Left hindlimb (tissue), 1 donor: Measurements from ENCODE around the gene BCAN.

Experiments
- DNase-seq: peaks from one replicate; pipeline ENCODE4 v3.0.0-alpha.2; 2018

Gene BCAN

DNA sequence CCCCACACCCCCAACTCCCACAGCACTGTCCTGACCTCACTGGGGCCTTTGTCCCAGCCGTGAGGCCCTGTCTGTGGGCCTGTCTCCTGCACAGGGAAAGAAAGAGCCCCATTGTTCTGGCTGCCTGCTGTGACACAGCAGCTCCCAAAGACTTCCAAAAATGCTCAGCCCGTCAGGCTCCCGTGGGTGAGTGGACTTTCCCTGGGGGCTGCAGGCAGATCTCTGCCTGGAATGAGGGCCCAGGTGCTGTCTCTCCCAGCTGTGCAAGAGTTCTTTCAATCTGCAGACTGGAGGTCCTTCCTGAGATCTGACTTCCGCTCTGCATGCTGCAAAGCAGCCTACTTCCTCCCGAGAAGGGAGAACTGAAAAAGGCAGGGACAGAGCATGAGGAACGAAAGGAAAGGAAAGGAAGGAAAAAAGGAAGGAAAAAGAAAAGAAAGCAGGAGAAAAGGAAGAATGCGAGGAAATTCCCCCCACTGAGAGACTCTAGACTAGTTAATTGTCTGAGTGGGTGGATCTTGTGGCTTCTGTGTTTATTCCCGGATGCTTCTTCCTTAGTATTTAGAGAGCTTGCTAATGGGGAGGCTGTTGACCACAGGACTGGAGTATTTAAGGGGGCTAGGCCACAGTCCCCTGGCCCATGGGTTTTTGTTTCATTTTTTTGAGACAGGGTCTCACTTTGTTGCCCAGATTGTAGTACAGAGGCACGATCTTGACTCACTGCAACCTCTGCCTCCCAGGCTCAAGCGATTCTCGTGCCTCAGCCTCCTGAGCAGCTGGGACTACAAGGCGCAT, 20.3 kb downstream of the BCAN start:
- no peak for DNase-seq

- DNase-seq, result no peak
These were observed 20.8 kb downstream of the BCAN start for GRCh38 chr1:156662800-156663055.

GRCh38 chr1:156663178-156663577, 21.3 kb downstream of the BCAN start:
- peak; percentile 82 for DNase-seq

DNA sequence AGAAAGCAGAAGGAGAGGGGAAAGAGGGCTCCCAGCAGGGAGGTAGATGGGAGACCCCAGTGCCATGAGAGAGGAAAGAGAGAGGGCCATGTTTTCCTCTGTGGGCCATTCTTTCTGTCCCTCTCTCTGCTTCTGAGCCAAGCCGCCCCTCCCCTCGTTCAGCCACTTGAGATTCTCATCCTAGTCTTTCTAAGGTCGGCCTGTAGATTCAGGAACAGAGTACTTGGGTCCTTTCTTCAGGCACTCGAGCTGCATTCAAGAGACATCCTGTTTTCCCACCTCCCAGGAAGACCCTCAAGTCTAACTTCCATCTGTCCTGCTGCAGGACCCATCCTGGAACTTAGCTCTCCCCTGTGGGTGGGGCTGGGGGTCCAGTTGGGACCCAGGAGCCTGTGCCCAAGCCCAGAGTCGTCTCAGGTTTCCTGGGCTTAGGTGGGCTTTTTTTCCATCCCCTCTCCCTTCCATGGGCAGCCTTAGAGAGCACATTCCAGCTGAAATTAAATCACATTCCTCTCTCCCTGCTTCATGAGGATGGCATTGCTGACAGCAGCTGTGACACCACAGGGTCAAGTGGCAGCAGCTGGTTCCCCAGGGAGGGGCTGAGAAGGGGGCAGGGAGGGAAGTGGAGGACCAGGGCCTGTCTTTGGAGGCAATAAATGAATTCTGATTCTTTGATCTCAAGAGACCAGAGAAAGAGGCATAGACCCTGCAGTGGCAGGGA, 22.3 kb downstream of the BCAN start:
- DNase-seq, result no peak

DNA sequence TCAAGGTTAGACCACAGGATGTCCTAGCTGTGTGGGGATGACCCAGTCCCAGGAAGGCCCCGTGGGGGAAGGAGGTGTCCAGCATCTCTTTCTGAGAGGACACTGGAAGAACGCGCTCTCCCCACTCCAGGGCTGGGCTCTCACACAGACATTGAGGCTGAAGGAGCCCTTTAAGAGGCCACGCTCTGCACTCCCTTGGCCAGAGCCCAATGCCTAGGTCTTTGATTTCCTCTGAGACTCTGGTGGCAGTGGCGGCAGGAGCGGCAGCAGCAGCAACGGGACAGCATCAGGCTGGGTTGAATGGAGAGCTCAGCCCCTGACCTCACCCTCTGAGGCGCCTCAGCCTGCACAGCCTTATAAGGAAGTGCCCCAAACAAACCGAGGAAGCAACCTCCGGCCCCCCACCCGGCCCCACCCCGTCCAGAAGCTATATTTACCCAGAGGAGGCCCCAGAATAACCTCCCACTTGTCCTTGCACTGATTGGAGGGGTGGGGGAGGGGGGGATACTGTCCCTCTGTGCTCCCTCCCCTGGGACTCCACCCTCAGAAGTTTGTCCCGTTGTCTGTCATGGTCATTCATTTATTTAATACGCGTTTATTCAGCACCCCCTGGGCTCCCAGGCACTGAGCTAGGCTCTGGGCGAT, 23.0 kb downstream of the BCAN start:
- peak; percentile 81 for DNase-seq

DNA sequence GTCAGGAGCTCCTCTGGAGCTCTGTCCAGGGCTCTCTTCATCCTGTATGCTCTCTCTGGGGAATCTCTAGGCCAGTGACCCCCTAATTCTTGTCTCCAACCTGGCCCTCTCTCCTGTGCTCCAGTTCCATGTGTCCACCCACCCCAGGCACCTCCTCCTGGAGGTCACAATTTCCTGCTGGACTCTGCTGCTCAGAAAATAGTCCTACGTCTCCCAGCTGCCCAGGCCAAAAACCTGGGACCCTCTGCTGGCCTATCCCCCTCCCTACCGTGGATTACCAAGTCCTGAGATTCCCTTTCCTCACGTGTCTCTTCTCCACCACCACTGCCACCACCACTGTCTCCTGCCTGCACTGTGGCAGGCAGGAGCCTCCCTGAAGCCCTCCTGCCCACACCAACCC, 23.6 kb downstream of the BCAN start:
- no peak for DNase-seq

DNA sequence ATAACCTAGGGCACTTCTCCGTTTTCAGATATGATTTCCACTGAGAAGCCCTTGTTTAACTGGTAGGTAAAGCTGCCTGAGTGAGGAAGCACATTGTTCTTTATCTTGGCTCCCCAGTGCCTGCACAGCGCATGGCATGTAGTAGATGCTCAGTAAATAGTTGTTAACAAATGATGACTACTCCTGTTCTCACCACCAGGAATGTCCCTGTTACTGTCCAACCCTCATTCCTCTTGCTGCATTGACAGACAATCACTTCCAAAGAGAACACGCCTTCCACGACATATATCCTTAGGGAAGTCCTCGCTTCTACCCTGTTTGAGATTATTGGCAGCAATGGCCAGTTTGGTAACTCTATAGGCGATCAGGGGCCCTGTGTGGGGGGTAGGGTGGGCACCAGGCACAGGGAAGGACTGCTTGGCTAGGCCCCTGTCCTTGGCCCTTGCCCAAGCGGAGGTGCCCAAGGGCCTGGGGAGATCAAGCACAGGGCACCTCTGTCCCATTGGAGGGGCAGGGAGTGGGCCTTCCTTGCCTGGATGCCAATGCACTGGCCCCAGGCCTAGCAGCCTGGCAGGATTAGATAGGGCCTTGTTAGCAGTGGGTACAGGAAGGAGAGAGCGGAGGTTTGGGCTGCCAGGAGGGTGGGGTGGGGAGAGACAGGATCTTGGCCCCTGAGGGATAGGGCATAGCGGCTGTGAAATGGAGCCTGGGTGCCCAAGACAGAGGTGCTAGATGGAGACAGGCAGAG, 25.1 kb downstream of the BCAN start:
- peak; percentile 21 for DNase-seq

DNA sequence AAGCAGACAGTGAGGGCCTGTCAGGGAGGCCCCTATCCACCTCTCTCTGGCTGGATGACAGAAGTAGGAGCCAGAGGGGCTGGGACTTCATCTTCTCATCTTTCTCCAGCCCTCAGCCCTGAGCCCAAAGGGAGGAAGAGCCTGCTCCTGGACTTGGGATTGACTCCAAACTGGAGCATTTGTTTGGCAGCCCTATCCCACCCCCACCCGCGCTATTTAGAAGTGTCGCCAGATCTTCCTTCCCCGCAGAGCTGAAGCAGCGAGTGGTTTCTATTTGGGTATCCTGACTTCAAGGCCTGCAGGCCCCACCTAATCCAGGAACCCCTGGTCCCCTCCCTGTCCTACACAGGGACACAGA, 25.7 kb downstream of the BCAN start:
- peak; percentile 91 for DNase-seq

GRCh38 chr1:156667968-156668709, 26.2 kb downstream of the BCAN start:
- no peak for DNase-seq

- no peak for DNase-seq
These were observed 27.1 kb downstream of the BCAN start for GRCh38 chr1:156668801-156669637.

DNA sequence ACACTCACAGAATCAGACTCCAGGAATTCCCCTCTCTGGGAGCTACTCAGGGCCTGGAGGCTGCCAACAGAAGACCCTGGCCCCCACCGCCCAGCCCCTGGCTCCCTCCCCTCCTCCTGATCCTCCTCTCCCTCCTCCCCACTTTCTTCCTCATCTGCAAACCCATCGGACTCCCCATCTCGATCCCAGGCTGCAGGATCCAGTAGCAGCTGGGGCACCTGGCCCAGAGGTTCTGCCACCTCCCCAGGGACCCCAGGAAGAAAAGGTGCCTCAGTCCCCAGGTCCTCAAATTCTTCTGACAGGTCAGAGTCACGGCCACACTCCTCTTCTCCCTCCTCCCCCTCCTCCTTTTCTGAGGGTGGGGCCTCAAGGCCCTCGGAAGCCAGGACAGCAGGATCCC, 27.9 kb downstream of the BCAN start:
- no peak for DNase-seq

- DNase-seq, result no peak
These were observed 28.4 kb downstream of the BCAN start for GRCh38 chr1:156670359-156670758.

DNA sequence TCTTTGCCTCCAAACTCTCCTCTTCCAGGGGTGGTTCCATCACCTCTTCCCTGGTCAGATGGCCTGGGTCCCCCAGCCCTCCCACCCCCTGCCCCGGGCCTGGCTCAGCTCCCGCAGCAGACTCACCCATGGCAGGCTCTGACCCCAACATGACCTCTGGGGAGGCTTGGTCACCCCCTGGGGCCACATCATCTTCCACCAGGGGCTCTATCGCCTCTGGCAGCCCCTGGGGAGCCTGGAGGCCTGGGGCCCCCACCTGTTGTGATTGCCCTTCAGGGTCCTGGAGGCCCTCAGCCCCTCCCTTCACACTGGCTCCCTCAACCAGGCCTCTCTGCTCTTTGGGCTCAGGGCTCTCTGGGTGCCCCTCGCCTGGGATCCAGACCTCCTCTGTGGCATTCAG, 28.9 kb downstream of the BCAN start:
- no peak for DNase-seq

DNA sequence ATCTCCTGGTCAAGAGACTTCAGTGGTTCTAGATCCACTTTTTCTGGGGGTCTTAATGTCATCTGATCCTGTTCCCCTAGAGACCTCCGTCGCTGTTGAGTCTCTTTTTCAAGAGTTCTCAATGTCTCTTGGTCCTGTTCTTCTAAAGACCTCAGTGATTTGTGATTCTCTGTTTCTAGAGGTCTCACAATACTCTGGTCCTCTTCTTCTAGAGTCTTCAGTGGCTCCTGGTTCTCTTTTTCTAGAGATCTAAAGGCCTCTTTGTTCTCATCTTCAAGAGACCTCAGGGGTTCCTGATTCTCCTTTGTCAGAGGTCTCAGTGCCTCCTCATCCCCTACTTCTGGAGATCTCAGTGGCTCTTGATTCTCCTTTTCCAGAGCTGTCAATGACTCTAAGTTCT, 29.9 kb downstream of the BCAN start:
- DNase-seq, result no peak

DNA sequence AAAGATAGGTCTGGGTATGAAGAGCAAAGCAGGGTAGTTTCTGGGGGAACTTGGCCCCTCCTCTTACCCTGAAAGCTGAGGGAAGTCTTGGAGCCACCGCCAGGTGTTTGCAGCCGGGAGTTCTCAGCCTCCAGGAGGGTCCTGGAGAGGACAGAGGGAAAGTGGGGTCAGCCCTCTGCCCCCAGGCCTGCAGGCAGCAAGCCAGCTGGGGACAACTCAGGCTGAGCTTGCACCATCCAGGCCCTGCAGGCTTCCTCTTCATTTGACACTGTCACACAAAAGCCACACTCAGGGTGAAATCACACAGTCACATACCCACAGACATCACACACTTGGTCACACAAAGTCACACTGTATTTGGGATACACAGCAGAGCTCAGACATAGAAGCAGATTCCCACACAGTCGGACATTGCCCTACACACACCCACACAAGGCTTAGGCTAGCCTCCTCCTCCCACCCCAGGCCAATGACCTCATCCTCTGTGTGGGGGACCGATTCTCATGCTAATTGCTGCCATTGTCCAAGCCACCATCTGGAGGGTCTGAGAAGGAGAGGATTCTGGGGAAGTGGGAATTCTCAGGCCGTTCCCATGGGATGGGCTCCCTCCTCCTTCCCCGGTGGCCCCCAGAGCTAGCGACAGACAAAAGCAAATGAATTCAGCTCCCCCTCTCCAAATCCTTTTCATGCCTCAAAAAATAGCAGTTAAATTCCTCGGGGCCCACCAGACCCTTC, 31.6 kb downstream of the BCAN start:
- DNase-seq, result peak; percentile 29

GRCh38 chr1:156675210-156676113, 33.5 kb downstream of the BCAN start:
- peak; percentile 82 for DNase-seq

- DNase-seq, result peak; percentile 48
These were observed 34.4 kb downstream of the BCAN start for GRCh38 chr1:156676114-156676819.

- peak; percentile 90 for DNase-seq
These were observed 35.1 kb downstream of the BCAN start, which contains the start of gene NES for GRCh38 chr1:156676820-156677615. Gene NES (minus strand): TSS chr1:156677407. CDS start chr1:156677264, 143 bp downstream.
